GM19467 (cell line): ENCODE data around the gene UIMC1.
"Not testable (repeated sequence)": the region's sequence is repeated elsewhere in the genome, so short reads cannot be mapped to it uniquely, and the experiment has no call there.

Experiments
- ATAC-seq: cut with Tn5 transposase; IDR thresholded peaks from one replicate; pipeline ENCODE4 v1.9.1; 2021; ENCODE audit warnings: mild to moderate bottlenecking, moderate library complexity; ENCODE audit not compliant: unreplicated experiment

The UIMC1 gene

DNA sequence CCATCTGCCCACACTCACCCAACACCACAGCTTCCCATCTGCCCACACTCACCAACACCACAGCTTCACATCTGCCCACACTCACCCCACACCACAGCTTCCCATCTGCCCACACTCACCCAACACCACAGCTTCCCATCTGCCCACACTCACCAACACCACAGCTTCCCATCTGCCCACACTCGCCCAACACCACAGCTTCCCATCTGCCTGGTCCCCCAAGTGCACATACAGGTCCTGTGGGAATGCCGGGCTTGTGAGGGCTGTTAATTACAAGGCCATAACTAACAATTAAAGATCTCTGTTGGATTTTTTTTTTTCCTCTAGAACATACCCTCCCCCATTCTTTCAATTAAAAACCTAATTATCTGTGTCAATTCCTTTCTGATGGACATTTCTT, 133.6 kb downstream of the UIMC1 start:
- not testable (repeated sequence) for ATAC-seq

- ATAC-seq = not testable (repeated sequence)
These were observed 134.0 kb downstream of the UIMC1 start for GRCh38 chr5:176872586-176872985.

- ATAC-seq = not testable (repeated sequence)
These were observed 135.9 kb downstream of the UIMC1 start for GRCh38 chr5:176870644-176871043.

DNA sequence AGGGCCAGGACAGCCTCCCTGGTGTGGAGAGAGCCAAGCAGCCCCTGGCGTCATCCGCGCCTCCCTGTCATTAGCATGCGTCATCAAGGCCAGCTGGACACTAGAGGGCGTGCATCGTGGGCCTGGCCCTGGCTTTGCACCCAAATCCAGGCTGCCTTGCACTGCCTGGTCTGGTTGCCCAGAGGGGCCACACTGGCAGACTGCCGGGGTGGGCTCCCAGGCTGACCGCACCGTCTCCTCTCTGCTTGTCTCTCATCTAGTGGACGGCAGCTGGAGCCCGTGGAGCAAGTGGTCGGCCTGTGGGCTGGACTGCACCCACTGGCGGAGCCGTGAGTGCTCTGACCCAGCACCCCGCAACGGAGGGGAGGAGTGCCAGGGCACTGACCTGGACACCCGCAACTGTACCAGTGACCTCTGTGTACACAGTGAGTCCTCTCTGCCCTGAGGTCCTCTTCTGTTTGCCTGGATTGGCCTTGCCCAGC, 136.4 kb downstream of the UIMC1 start:
- ATAC-seq = no peak

GRCh38 chr5:176869501-176870109, 137.0 kb downstream of the UIMC1 start:
- no peak for ATAC-seq

- ATAC-seq = no peak
These were observed 137.8 kb downstream of the UIMC1 start for GRCh38 chr5:176868731-176869130.

DNA sequence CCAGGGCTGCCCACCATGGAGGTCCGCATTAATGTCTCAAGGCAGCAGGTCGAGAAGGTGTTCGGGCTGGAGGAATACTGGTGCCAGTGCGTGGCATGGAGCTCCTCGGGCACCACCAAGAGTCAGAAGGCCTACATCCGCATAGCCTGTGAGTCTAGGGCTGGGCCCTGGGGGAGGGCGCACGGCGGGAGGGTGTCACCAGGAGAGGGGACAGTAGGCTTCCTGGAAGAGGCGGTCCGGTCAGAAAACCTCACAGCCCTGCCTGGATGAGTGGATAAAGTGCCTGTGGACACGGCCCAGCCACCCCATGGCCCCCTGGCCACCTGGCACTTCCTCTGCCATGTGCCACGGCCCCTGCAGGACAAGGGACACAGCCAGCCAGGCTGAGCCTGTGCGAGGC, 138.5 kb downstream of the UIMC1 start:
- ATAC-seq = no peak

GRCh38 chr5:176866707-176867310, 139.8 kb downstream of the UIMC1 start:
- ATAC-seq = no peak

- no peak for ATAC-seq
These were observed 140.6 kb downstream of the UIMC1 start for GRCh38 chr5:176865964-176866363.

DNA sequence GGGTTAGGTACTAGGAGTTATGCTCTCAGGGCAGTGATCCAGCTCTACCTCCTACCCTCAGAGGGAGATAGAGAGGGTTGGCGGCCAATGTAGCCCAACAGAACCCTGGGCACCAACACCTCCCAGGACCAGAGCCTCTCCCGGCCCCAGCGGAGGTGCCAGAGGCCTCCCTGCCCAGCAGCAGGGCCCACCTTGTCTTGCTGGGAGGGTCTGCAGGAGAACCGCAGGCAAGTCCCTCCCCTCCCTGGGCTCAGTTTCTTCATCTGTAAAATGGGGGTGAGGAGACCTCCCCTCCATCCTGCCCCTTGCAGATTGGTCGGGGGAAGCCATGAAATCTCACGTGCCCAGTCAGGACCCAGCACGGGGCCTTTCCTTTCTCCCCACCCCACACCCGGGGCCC, 141.8 kb downstream of the UIMC1 start:
- ATAC-seq = no peak

DNA sequence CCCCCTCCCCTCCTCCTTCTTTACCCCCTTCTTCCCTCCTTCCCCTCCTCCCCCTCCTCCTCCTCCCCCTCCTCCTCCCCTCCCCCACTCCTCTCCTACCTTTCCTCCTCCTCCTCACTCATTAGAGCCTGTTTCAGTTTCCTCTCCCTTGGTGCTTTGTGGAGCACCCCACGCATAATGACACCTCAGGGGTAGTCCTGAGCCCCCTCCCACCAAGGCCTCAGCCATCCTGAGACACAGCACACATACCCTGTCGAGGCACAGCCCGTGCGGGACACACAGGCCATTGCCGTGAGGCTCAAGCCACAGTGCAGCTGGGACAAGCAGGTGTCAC, 142.8 kb downstream of the UIMC1 start:
- no peak for ATAC-seq

- no peak for ATAC-seq
These were observed 143.4 kb downstream of the UIMC1 start for GRCh38 chr5:176863041-176863764.

- no peak for ATAC-seq
These were observed 144.1 kb downstream of the UIMC1 start for GRCh38 chr5:176862330-176862995.

DNA sequence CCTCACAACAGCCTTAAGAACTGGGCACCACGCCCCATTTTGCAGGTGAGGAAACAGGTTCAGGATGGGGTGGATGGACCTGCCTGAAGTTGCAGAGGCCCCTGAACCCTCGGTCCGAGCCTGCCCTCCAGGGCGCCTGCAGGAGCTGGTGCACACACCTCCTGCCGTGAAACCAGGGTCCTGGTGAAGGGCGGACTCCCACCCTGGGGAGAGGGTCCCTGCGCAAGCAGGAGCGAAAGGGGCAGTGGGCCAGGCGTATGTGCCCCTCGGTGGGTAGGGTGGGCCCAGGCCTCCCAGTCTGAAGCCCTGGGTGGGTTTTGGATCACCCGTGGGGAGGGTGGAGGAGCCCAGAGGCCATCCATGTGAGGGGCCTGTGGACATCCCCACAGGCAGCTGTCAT, 145.3 kb downstream of the UIMC1 start:
- ATAC-seq = no peak

GRCh38 chr5:176860381-176860780, 146.2 kb downstream of the UIMC1 start:
- no peak for ATAC-seq

DNA sequence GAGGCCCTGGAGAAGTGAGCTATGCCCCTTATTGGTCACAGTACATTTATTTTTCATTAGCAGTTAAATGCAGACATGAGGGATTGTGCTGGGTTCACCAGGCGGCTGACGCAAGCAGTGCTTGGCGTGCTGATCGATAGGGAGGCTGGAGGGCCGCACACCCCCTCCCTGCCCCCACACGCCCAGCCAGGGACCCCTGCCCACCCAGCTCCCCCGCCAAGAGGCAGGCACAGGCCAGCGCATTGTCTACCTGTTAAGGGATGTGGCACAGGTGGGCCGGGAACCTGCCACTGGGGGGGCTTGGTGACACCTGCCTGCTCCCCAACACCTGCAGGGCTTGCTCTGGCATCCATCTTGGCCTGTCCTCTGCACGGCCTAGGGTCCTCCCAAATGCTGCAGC, 146.7 kb downstream of the UIMC1 start:
- no peak for ATAC-seq

DNA sequence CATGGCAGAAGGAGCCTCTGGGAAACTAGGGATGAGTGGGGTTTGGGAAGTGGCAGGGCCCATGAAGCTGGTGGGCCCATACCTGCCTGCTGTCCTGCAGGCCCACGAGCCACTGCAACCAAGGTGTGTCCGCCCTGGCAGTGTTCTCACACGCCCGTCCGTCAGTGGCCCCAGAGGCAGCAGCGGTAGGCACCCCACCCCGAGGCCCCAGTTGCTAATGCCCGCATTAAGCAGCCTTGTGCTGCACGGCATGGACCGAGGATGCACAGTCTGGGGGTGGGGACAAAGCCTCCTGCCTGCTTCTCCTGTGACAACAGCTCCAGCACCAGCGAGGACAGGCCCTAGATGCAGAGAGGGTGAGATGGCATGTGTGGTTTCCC, 148.7 kb downstream of the UIMC1 start:
- ATAC-seq = no peak

DNA sequence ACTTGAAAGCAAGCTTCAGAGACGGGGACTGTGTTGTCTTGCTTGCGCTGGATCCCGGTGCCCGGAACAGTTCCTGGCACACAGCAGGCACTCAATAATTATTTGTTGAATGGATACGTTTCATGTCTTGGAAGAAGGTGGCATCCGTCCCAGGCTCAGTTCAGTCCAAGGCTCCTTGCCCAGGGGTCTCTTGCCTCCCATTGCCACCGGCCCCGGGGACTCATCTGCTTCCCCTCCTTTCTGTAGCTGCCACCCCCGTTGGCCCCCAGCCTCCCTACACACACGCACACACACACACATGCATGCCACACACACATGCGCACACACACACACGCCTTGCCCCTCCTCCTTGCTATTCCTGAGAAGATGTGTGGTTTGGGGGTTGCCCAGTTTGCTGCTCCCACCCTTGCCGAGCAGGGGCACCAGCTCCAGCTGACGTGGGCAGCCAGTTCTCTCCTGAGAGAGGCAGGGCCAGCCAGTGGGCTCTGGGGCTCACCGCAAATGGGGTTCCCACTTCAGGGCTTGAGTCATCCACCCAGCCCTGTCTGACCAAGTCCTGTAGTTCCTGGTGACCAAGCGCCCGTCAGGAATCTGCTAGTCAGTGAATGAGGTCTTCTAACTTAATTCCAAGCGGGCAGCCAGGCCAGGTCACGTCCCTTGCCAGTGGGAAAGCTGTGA, 149.2 kb downstream of the UIMC1 start:
- ATAC-seq = no peak

DNA sequence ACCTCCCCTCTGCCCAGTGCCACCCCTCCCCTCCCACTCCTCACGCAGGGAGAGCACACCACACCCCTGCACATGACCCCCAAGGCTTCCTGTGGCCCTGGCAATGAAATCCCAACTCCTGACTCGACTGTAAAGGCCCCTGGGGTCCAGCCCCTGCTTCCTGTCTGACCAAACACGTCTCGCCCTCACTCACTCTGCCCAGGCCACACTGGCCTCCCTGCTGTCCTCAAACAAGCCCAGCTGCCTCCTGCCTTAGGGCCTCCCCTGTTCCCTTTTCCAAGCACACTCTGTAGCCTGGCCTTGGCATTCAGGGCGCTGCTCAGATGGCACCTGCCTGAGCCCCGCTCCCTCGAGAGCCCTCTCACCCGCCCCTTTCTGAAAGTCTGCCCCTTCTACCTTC, 149.8 kb downstream of the UIMC1 start:
- no peak for ATAC-seq

DNA sequence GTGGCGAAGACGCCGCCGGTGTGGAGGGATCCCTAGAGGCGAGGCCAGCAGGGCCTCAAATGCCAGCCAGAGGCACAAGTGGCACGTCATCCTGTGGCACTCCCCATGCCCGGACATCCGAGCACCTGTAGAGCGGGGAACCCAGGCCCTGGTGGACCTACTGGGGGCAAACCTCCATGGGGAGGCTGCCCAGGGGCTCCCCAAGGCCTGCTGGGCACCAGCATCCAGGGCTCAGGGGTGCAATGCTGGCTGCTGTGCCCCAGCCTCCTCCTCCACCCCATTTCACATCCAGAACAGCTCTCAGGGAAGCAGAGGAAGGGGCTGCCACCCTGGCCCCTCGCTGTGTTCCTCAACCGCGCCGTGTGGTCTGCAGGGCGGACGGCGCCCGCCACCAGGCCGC, 151.0 kb downstream of the UIMC1 start:
- no peak for ATAC-seq
